Endothelial cell of umbilical vein (primary cell): ENCODE data around the gene NAP1L4.

Experiments
- CTCF ChIP-seq, 2 donors: IDR thresholded peaks; 1 replicate in 1 of 2; 2 replicates in 1 of 2; pipeline ENCODE4 v1.5.1; 2011; ENCODE audit warnings: low read length in 2 of 2, mild to moderate bottlenecking in 2 of 2, moderate library complexity in 2 of 2, control low read depth in 1 of 2, inconsistent platforms in 1 of 2, low read depth in 1 of 2; ENCODE audit not compliant: insufficient read depth in 1 of 2; ENCODE audit errors: extremely low read depth in 1 of 2
- MYC ChIP-seq: IDR thresholded peaks from one replicate; pipeline ENCODE4 v1.6.1; 2011; ENCODE audit warnings: mild to moderate bottlenecking, low read depth, low read length

GRCh38 chr11:3000032-3000961 is 8.2 kb upstream of the NAP1L4 start:
- TF ChIP-seq CTCF (IDR thresholded peaks at IDR 0.05; ENCODE audit: extremely low read depth in 1 of 2, insufficient read depth in 1 of 2, low read depth in 1 of 2, low read length in 2 of 2) (no peak), MYC (no peak)
